PC-9 (cell line): ENCODE measurements around the gene PTPRG. TPM values are rescaled to one million over a fixed set of nuclear protein-coding genes. Genes with fewer than 3 reads are reported as not detected.

Source experiments
- BruUV-seq: library from RNA; stranded (reverse); fragments of 400-500 nt; replicated peaks from 2 replicates; lab custom pipeline; 2021; lab: Mats Ljungman, UMichigan
- CTCF ChIA-PET: fragments of 300-600 bp; sonication (Branson Sonifier 250); formaldehyde crosslinking; loops from one replicate; lab custom pipeline; 2022; ENCODE audit warnings: antibody characterized with exemption; lab: Charles Lee
- POLR2A ChIA-PET: fragments of 300-600 bp; sonication (Branson Sonifier 250); formaldehyde crosslinking; loops from one replicate; lab custom pipeline; 2022; ENCODE audit warnings: antibody characterized with exemption; ENCODE audit not compliant: unreplicated experiment; lab: Charles Lee
- DNase-seq, 2 experiments: peaks; one replicate each; pipeline versions ENCODE4 v3.0.0 to v3.0.0-alpha.2; 2015 to 2022; ENCODE audit warnings: mixed read lengths in 1 of 2
- H2AFZ ChIP-seq: fragments of 200-600 bp; sonication (generic); 2 replicates; pipeline ENCODE4 v1.8.1; 2017; ENCODE audit warnings: antibody characterized with exemption
- H3F3A ChIP-seq: fragments of 200-600 bp; sonication (generic); 2 replicates; pipeline ENCODE4 v1.8.1; 2017; ENCODE audit warnings: antibody characterized with exemption, mild to moderate bottlenecking, low read depth; ENCODE audit not compliant: insufficient read depth
- H3K27ac ChIP-seq: fragments of 200-600 bp; sonication (generic); 2 replicates; pipeline ENCODE4 v1.6.1; 2016; ENCODE audit warnings: mixed run types
- H3K27me3 ChIP-seq: fragments of 200-600 bp; sonication (generic); 2 replicates; pipeline ENCODE4 v1.6.1; 2016; ENCODE audit warnings: low read depth, mixed run types; ENCODE audit not compliant: insufficient read depth
- H3K36me3 ChIP-seq: fragments of 200-600 bp; sonication (generic); 2 replicates; pipeline ENCODE4 v1.6.1; 2016; ENCODE audit warnings: low read depth, mixed run types
- H3K4me1 ChIP-seq: fragments of 200-600 bp; sonication (generic); replicated peaks from 2 replicates; pipeline ENCODE4 v1.6.1; 2016; ENCODE audit warnings: mixed run types; ENCODE audit not compliant: insufficient read depth
- H3K4me2 ChIP-seq: fragments of 200-600 bp; sonication (generic); 2 replicates; pipeline ENCODE4 v1.6.1; 2017; ENCODE audit warnings: mixed run types
- H3K4me3 ChIP-seq: fragments of 200-600 bp; sonication (generic); 2 replicates; pipeline ENCODE4 v1.6.1; 2016; ENCODE audit warnings: mixed run types
- H3K79me2 ChIP-seq: fragments of 200-600 bp; sonication (generic); 2 replicates; pipeline ENCODE4 v1.6.1; 2017; ENCODE audit warnings: low read depth, mixed run types
- H3K9me2 ChIP-seq: fragments of 200-600 bp; sonication (generic); 2 replicates; pipeline ENCODE4 v1.8.1; 2017; ENCODE audit warnings: mild to moderate bottlenecking; ENCODE audit not compliant: insufficient read depth
- H3K9me3 ChIP-seq: fragments of 200-600 bp; sonication (generic); 2 replicates; pipeline ENCODE4 v1.8.1; 2016; ENCODE audit warnings: low read depth; ENCODE audit not compliant: insufficient read depth
- H4K20me1 ChIP-seq: fragments of 200-600 bp; sonication (generic); 2 replicates; pipeline ENCODE4 v1.8.1; 2017; ENCODE audit not compliant: insufficient read depth
- CTCF ChIP-seq: fragments of 200-600 bp; sonication (generic); conservative IDR thresholded peaks from 2 replicates; pipeline ENCODE4 v1.6.1; 2017; ENCODE audit warnings: mixed run types, antibody characterized with exemption, mild to moderate bottlenecking, moderate library complexity
- EZH2 ChIP-seq: fragments of 200-600 bp; sonication (generic); IDR thresholded peaks from 2 replicates; pipeline ENCODE4 v1.8.0; 2017; ENCODE audit warnings: antibody characterized with exemption, low read depth
- intact Hi-C: fragments of 100-400 bp; cut with micrococcal nuclease; formaldehyde crosslinking; loops from one replicate; pipeline ENCODE4 v1.10.0; 2022; ENCODE audit not compliant: unreplicated experiment
- total RNA-seq: library from RNA; stranded (reverse); gene quantifications from 2 replicates; pipeline ENCODE4 v1.2.3, GENCODE V29; 2021

The PTPRG gene
- total RNA-seq, 1 experiment from 2014 or later = 32.9 TPM

- Histone ChIP-seq H3K9me2 (no peaks in the 10 kb centered on the region), H3K27me3 (no peaks in the 10 kb centered on the region), H3K9me3 (no peaks in the 10 kb centered on the region), H2AFZ (no peak overlapping the region), H3K27ac (no peak overlapping the region), H3K4me2 (no peak overlapping the region), H3K79me2 (peaks cover 7% of the 10 kb centered on the region; the same call in 1 of the 2 replicates), H3F3A (no peaks in the 10 kb centered on the region), H4K20me1 (no peaks in the 10 kb centered on the region), H3K36me3 (no peaks in the 10 kb centered on the region), H3K4me1 (peaks cover 12% of the 10 kb centered on the region; the same call in 1 of the 2 replicates), H3K4me3 (no peak overlapping the region)
- BruUV-seq = no TSS peak
- DNase-seq = no peak
- TF ChIP-seq CTCF = no peak
- no peak for TF ChIP-seq EZH2
- CTCF ChIA-PET = no interaction called here
- POLR2A ChIA-PET = no interaction called here
- intact Hi-C loops = no loop called here
These were observed 127.1 kb downstream of the PTPRG start for GRCh38 chr3:61688307-61688984.

- peaks cover 12% of the 10 kb centered on the region; the same call in 1 of the 2 replicates for H3K4me1 ChIP-seq
- TF ChIP-seq EZH2 = no peak
- intact Hi-C loops = no loop called here
- no peak for DNase-seq
- no peak overlapping the region for H3K4me3 ChIP-seq
- CTCF ChIA-PET = no interaction called here
- H3K36me3 ChIP-seq = no peaks in the 10 kb centered on the region
- no peaks in the 10 kb centered on the region for H3K9me2 ChIP-seq
- no peaks in the 10 kb centered on the region for H4K20me1 ChIP-seq
- POLR2A ChIA-PET = no interaction called here
- no peak overlapping the region for H2AFZ ChIP-seq
- H3F3A ChIP-seq = no peaks in the 10 kb centered on the region
- BruUV-seq = no TSS peak
- no peaks in the 10 kb centered on the region for H3K27me3 ChIP-seq
- no peak overlapping the region for H3K27ac ChIP-seq
- H3K79me2 ChIP-seq = peaks cover 7% of the 10 kb centered on the region; the same call in 1 of the 2 replicates
- no peak overlapping the region for H3K4me2 ChIP-seq
- H3K9me3 ChIP-seq = no peaks in the 10 kb centered on the region
These were observed 128.6 kb downstream of the PTPRG start for GRCh38 chr3:61690016-61690415.

- intact Hi-C loops = no loop called here
- BruUV-seq = no TSS peak
- Histone ChIP-seq H3K79me2 (peaks cover 7% of the 10 kb centered on the region; the same call in 1 of the 2 replicates), H3K9me3 (no peaks in the 10 kb centered on the region), H4K20me1 (no peaks in the 10 kb centered on the region), H3K4me1 (peaks cover 3% of the 10 kb centered on the region; the same call in 1 of the 2 replicates), H3K27me3 (no peaks in the 10 kb centered on the region), H3K36me3 (no peaks in the 10 kb centered on the region), H3K27ac (no peak overlapping the region), H3K4me3 (no peak overlapping the region), H3K4me2 (no peak overlapping the region), H3K9me2 (no peaks in the 10 kb centered on the region), H3F3A (no peaks in the 10 kb centered on the region), H2AFZ (no peak overlapping the region)
- POLR2A ChIA-PET = no interaction called here
- DNase-seq = no peak
- TF ChIP-seq CTCF = no peak
- CTCF ChIA-PET = no interaction called here
These were observed 130.1 kb downstream of the PTPRG start for GRCh38 chr3:61691466-61691865.
